RPMI8226 (cell line): ENCODE measurements around the gene EML1.

Experiments used
- DNase-seq: peaks from one replicate; pipeline ENCODE4 v3.0.0-alpha.2; 2015

EML1 gene

DNA sequence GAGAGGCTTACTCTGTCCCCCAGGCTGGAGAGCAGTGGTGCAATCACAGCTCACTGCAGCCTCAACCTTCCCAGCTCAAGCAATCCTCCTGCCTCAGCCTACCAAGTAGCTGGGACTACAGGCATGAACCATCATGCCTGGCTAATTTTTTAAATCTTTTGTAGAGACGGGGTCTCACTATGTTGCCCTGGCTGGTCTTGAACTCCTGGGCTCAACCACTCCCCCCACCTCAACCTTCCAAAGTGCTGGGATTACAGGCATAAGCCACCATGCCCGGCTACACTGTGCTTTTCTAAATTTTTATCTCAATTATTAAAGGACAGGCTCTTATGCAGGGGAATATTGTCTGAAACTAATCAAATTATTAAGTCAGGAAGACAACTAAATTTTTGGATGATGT, 44.6 kb downstream of the EML1 start:
- no peak for DNase-seq

DNA sequence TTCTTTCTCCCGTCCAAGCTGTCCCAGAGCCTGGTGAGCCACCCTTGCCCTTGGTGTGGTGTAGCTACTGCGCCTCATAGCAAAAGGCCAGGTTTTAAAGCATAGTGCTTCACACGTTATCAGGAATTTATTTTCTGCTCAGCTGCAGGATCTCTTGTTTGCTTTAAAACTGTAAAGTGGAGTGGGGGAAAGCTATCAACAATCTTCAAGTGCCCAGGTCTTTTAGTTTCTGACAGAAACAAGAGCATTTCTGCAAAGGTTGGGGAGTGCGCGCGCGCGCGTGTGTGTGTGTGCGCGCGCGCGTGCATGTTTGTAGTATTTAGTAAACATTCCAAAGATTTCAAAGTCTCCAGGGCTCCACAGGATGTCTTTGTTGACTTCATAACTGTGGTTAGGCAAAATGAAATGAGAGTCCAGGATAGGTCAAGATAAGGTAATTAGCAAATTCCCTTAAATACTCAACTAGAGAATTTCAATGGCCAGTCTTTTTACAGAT, 45.5 kb downstream of the EML1 start:
- DNase-seq = no peak

DNA sequence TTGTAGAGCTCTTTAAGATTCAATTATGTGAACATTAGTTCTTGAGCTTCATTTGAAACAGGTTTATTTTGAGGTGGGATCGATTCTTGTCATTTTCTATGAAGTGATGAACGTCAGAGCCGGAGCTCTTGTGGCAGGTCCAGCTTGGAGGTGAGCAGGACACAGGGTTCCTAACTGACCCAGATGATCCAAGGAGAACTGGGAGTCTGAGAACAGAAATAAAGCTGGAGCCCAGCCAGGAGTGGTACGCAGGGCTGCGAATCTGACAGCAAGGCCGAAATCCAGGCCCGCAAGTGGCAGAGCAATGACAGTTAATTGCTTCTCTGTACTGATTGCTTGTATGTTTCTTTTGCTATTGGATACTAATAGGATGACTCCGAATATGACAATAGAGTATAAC, 46.5 kb downstream of the EML1 start:
- DNase-seq = no peak

DNA sequence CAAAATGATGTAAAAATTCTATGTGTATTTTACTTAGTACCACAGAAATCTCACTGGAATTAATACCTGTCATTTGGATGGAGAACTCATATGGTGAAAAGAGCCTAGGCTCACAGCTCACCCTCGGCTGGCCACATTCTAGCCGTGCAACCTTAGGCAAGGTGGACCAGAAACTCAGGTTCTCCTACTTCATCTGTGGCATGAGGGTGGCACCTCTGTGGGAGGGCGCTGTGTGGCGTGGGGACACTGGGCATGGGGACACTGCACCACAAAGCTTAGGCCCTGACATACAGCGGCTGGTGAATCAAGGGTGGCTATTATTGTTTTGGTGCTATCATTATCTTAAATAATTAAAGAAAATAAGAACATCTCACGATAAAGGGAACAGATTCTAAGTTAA, 47.1 kb downstream of the EML1 start:
- DNase-seq = no peak

GRCh38 chr14:99840774-99841305, 47.6 kb downstream of the EML1 start:
- DNase-seq = no peak

DNA sequence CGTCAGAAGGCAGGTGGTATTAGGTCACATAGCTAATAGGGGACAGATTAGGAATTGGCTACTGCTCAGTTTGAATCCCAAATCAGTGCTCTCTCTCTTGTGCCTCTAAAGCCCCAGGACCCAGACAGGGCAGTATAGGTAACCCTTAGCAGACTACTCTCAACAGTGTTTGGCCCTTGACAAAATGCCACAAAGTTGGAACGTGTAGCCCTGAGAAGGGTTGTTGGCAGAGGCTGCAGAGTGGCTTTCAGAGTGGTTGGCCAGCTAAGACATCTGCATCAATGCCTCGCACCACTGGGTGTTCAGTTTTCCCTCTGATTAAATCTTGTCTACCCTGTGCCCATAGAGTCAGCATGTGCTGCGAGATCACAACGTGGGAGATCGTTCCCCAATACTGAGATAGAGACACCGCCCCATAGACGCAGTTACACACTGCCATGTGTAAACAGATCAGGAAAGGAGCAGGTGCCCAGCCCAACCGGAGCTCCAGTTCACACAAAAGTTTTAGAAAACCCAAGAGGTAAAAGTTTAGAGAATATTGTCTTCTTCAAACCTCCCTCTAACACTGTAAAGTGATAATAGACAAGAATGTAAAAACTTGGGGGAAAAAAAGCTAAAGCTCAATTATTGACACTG, 48.3 kb downstream of the EML1 start:
- DNase-seq = no peak

DNA sequence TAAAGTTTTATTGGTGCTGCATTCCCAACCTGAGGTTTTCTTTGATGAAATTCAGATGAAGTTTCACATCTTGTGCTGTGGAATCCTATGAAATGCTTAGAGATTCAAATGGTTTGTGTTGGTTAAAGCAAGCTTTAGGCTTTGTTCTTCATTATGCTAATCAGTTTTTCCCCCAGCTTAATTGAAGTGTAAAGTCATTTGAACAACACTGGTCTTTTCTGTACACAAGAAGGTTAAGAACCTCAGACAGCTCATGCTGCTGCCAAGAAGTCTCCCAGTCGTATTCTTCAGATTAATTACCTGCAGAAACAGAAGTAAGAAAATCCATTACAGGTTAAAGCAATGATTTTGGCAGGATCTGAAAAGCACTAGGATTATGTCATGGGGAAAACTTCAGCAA, 48.9 kb downstream of the EML1 start:
- DNase-seq = no peak

DNA sequence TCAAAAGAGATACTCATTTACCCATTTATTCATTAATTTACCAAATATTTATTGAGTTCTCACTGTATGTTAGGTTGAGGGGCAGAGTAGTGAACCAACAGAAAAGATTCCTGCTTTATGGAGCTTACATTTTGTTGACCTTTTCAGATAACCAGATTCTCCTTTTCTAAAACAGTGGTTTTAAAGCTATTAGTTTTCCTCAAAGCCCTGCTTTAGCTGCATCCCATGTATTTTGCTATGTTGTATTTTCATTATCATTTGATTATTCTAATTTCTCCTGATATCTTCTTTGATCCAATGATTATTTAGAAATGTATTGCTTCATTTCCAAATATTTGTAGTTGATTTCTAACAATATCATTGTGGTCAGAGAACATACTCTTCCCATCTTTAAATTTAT, 53.6 kb downstream of the EML1 start:
- DNase-seq = no peak

DNA sequence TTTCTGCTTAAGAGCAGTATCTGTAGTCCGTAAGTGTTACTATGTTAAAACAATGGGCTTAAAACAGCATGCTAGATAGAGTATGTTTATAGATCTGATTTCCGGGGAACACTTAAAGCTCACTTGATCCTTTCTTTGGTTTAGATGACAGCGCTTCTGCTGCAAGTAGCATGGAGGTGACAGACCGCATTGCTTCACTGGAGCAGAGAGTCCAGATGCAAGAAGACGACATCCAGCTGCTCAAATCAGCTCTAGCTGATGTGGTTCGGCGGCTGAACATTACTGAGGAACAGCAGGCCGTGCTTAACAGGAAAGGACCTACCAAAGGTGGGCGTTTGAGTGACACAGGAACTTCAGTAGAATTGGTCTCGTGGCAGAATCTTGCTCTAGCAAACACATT, 57.5 kb downstream of the EML1 start:
- no peak for DNase-seq

- peak; percentile 22 for DNase-seq
Observed at GRCh38 chr14:99852578-99852977, 59.4 kb downstream of the EML1 start.

GRCh38 chr14:99853206-99853605, 60.0 kb downstream of the EML1 start:
- DNase-seq = peak; percentile 55

DNA sequence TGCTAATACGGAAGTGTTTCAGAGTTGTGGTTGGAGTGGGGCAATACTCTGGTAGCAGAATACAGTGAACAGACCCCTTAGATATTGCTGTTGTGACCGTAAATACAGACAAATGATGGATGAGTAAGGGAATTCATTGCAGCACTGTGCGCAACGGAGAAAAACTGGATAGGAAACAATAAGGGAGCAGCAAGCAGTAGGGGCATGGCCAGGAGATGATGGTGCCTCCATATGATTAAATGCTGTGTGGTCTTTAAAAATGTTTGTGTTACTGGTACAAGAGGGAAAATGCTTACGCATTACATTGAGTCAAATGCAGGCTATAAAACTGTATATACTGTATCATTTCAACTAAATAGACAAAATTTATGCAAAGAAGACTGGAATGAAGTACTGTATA, 61.6 kb downstream of the EML1 start:
- no peak for DNase-seq

DNA sequence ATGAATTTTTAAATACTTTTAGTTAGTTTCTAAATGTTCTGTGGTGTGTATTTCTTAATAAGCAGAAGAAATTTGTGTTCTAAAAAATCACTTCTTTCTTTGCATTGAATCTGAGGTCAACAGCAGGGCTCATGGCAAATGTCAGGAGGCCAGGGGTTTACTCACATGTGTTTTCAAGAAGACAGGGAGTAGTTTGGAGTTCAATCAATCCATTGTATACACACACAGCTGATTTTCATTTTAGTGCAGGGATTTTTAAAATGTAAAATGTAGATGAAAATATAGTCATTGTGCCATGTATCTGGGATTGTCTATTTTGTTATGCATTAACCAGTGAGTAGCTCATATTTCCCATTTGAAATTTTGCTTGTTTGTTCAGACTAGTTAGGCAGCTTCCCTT, 62.1 kb downstream of the EML1 start:
- DNase-seq = no peak

DNA sequence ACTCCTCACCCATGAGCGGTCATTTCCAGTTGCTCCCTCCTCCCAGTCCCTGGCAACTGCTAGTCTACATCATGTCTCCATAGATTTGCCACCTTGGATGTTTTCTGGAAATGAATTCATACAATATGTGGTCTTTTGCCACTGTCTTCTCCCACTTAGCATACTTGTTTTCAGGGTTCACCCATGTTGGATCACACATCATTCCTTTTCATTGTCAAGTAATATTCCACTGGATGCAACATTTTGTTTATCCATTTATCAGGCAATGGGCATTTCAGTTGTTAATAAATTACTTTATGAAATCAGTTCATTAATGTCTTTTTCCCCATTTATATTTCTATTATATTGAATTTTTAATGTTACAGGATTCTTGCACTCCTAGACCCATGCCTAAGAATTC, 64.3 kb downstream of the EML1 start:
- no peak for DNase-seq

- peak; percentile 34 for DNase-seq
Observed at GRCh38 chr14:99860219-99860618, 67.0 kb downstream of the EML1 start.

GRCh38 chr14:99862136-99862535, 68.9 kb downstream of the EML1 start:
- no peak for DNase-seq

GRCh38 chr14:99863059-99863458, 69.8 kb downstream of the EML1 start:
- no peak for DNase-seq

DNA sequence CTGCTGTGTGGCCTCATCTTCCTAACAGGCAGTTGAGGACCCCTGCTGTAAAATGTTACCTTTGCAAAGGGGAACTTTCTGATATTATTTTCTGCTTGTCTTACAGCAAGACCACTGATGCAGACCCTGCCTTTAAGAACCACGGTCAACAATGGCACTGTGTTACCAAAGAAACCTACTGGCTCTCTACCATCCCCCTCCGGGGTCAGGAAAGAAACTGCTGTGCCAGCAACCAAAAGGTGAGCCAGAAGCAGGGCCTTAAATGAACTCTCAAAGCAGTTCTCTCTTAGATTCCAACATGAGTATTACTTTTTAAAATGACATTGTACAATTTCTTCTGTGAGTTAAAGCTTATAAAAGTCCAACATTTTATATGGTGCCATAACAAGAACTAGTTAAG, 72.2 kb downstream of the EML1 start:
- DNase-seq = peak; percentile 36

GRCh38 chr14:99870617-99871016, 77.4 kb downstream of the EML1 start:
- DNase-seq = no peak

- no peak for DNase-seq
Observed at GRCh38 chr14:99871771-99872170, 78.6 kb downstream of the EML1 start.

DNA sequence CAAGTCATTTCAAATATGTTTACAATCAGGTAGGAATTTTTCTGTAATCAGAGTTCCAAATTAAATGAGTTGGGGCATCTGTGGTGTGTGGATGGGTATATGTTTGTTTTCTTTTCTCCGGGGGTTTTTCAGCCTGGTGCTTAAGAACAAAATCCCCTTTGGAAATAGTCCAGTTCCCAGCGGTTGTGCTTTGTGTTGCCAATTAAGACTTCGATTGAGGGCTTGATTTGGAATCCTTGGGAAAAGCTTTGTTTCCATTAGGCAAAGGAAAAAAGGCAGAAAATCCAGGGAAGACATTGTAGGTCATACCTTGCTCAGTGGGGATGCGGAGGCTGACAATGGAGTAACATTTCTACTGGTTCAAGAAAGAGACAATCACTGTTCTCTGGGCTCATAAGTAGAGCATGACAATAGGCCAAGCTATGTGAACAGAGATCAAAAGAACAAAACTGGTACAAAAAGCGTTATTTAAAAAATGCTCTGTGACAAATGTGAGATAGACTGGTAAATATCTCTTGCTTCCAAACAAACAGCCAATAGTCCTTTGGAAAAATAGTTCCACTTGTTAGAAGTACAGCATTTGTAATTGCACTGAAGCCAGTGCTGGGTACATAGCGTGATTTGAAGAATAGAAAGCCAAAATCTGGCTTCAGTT, 79.7 kb downstream of the EML1 start:
- no peak for DNase-seq

DNA sequence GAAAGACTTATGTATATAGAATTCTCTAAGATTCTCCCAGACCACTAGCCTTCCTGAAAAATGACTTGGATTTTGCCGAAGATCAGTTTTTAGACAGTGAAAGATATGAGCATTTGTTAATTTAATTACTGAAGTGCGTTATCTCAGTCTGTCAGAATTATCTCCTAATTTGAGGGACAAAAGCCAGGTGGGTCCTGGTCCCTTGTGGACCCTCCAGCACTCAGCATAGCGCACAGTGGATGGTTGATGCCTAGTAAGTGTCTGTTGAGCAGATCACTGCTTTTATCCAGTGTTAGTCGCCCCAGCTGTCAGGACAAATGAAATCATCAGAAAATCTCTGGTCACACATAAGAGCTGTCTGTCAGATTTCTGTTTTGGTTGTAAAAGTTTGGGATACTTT, 80.4 kb downstream of the EML1 start:
- DNase-seq = no peak

GRCh38 chr14:99874306-99874705, 81.1 kb downstream of the EML1 start:
- DNase-seq = no peak

DNA sequence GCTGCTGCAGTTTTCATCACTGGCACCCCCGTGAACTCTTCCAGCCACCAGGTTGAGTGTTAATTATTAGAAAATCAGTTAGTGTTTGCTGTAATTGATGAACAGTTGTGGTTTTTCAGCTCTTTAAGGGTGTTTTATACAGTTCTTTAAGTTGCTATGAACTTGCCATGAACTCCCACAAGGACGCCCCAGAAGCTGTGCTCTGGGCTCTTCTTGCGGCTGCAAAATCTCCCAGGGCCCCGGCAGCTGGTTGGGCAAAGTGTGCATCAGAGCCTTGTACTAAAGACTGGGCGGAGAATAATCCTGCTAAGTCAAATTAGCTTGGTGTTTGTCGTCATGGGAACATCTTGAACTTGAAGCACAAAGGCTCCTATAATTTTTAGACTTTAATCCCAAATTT, 82.2 kb downstream of the EML1 start:
- DNase-seq = no peak

- no peak for DNase-seq
Observed at GRCh38 chr14:99875836-99876235, 82.6 kb downstream of the EML1 start.
